Astrocyte (in vitro differentiated cells and primary cell): ENCODE results near the gene TENM4. TPM values are rescaled to one million over a fixed set of nuclear protein-coding genes. Genes with fewer than 3 reads are reported as not detected.

ENCODE experiments used
- DNase-seq: peaks from one replicate; pipeline ENCODE4 v3.0.0-alpha.2; 2010; ENCODE audit warnings: low read depth
- FAIRE-seq: peaks from 2 replicates; lab custom pipeline; 2011; peaks lifted over from hg19 to GRCh38; lab: Jason Lieb, UNC
- H2AFZ ChIP-seq: 2 replicates; pipeline ENCODE4 v1.6.0; 2012; ENCODE audit warnings: low read depth, low read length, inconsistent platforms
- H3K27ac ChIP-seq: 2 replicates; pipeline ENCODE4 v1.5.1; 2011; ENCODE audit warnings: low read depth, low read length, inconsistent platforms
- H3K27me3 ChIP-seq: 2 replicates; pipeline ENCODE4 v1.6.0; 2011; ENCODE audit warnings: low read length, inconsistent platforms; ENCODE audit not compliant: insufficient read depth
- H3K36me3 ChIP-seq: 2 replicates; pipeline ENCODE4 v1.5.1; 2011; ENCODE audit warnings: low read length, inconsistent platforms; ENCODE audit not compliant: insufficient read depth
- H3K4me1 ChIP-seq: 2 replicates; pipeline ENCODE4 v1.5.1; 2011; ENCODE audit warnings: low read length, inconsistent platforms; ENCODE audit not compliant: insufficient read depth
- H3K4me2 ChIP-seq: 2 replicates; pipeline ENCODE4 v1.6.0; 2012; ENCODE audit warnings: low read length, inconsistent platforms
- H3K4me3 ChIP-seq: 2 replicates; pipeline ENCODE4 v1.5.1; 2011; ENCODE audit warnings: low read depth, mild to moderate bottlenecking, low read length, inconsistent platforms; ENCODE audit not compliant: insufficient read depth
- H3K79me2 ChIP-seq: 2 replicates; pipeline ENCODE4 v1.6.0; 2012; ENCODE audit warnings: mild to moderate bottlenecking, low read length, inconsistent platforms; ENCODE audit not compliant: insufficient read depth
- H3K9ac ChIP-seq: 2 replicates; pipeline ENCODE4 v1.6.0; 2012; ENCODE audit warnings: mild to moderate bottlenecking, low read length, inconsistent platforms
- H3K9me3 ChIP-seq: 2 replicates; pipeline ENCODE4 v1.5.1; 2012; ENCODE audit warnings: low read depth, mild to moderate bottlenecking, low read length, inconsistent platforms; ENCODE audit not compliant: insufficient read depth
- H4K20me1 ChIP-seq: 2 replicates; pipeline ENCODE4 v1.6.0; 2012; ENCODE audit warnings: low read length, inconsistent platforms; ENCODE audit not compliant: insufficient read depth
- H3K27ac Mint-ChIP-seq: one replicate; pipeline ENCODE4 v1.8.0; 2021; ENCODE audit warnings: mild to moderate bottlenecking, mixed read lengths; ENCODE audit not compliant: unreplicated experiment
- H3K27me3 Mint-ChIP-seq: one replicate; pipeline ENCODE4 v1.8.0; 2021; ENCODE audit warnings: low read depth, mixed read lengths; ENCODE audit not compliant: unreplicated experiment
- H3K36me3 Mint-ChIP-seq: one replicate; pipeline ENCODE4 v1.8.0; 2021; ENCODE audit warnings: low read depth, mixed read lengths; ENCODE audit not compliant: unreplicated experiment
- H3K4me1 Mint-ChIP-seq: one replicate; pipeline ENCODE4 v1.8.0; 2021; ENCODE audit warnings: low read depth, mixed read lengths; ENCODE audit not compliant: unreplicated experiment
- H3K4me3 Mint-ChIP-seq: one replicate; pipeline ENCODE4 v1.8.0; 2021; ENCODE audit warnings: mild to moderate bottlenecking, moderate library complexity, mixed read lengths; ENCODE audit not compliant: unreplicated experiment
- H3K9me3 Mint-ChIP-seq: one replicate; pipeline ENCODE4 v1.8.0; 2021; ENCODE audit warnings: mild to moderate bottlenecking, mixed read lengths; ENCODE audit not compliant: unreplicated experiment
- CTCF ChIP-seq: IDR thresholded peaks from 2 replicates; pipeline ENCODE4 v1.5.1; 2011; ENCODE audit warnings: low read depth, mild to moderate bottlenecking, inconsistent platforms, low read length, moderate library complexity; ENCODE audit not compliant: insufficient read depth
- EZH2 ChIP-seq: IDR thresholded peaks from 2 replicates; pipeline ENCODE4 v1.6.1; 2012; ENCODE audit warnings: mild to moderate bottlenecking, low read length, inconsistent platforms; ENCODE audit not compliant: insufficient read depth
- total RNA-seq: library from RNA; stranded (reverse); gene quantifications from 2 replicates; pipeline ENCODE4 v1.2.1, GENCODE V29; 2021

TENM4 gene
- total RNA-seq, 1 donor from 2014 or later: 7.5 TPM

GRCh38 chr11:79179087-79179486 lies 261.7 kb downstream of the TENM4 start:
- H3K36me3 Mint-ChIP-seq: no peaks in the 10 kb centered on the region
- H3K27me3 Mint-ChIP-seq: peaks cover 8% of the 10 kb centered on the region
- no peak overlapping the region for H3K4me3 Mint-ChIP-seq
- H3K36me3 ChIP-seq: no peaks in the 10 kb centered on the region
- peaks cover 8% of the 10 kb centered on the region for H3K4me1 ChIP-seq
- no peaks in the 10 kb centered on the region for H3K27me3 ChIP-seq
- H3K9ac ChIP-seq: no peak overlapping the region
- TF ChIP-seq CTCF: no peak
- no peak for TF ChIP-seq EZH2
- H3K9me3 Mint-ChIP-seq: no peaks in the 10 kb centered on the region
- H3K4me3 ChIP-seq: no peak overlapping the region
- H2AFZ ChIP-seq: no peak overlapping the region
- peaks cover 8% of the 10 kb centered on the region for H3K4me1 Mint-ChIP-seq
- H3K9me3 ChIP-seq: no peaks in the 10 kb centered on the region
- DNase-seq (no peak), FAIRE-seq (no peak)
- H3K79me2 ChIP-seq: no peaks in the 10 kb centered on the region
- H3K27ac ChIP-seq: no peak overlapping the region
- H3K4me2 ChIP-seq: no peak overlapping the region
- no peaks in the 10 kb centered on the region for H4K20me1 ChIP-seq
- no peak overlapping the region for H3K27ac Mint-ChIP-seq

GRCh38 chr11:79174045-79175008 lies 266.5 kb downstream of the TENM4 start:
- Histone ChIP-seq H4K20me1 (no peaks in the 10 kb centered on the region), H3K36me3 (no peaks in the 10 kb centered on the region), H3K9ac (peak overlapping the region; percentile 37), H3K9me3 (no peaks in the 10 kb centered on the region), H3K4me3 (peak overlapping the region; percentile 15), H3K27ac (peak overlapping the region; percentile 9), H3K27me3 (no peaks in the 10 kb centered on the region), H3K4me2 (peak overlapping the region; percentile 76), H3K79me2 (no peaks in the 10 kb centered on the region), H2AFZ (no peak overlapping the region), H3K4me1 (peaks cover 18% of the 10 kb centered on the region)
- no peak for FAIRE-seq
- peak overlapping the region; percentile 85 for H3K27ac Mint-ChIP-seq
- no peak overlapping the region for H3K4me3 Mint-ChIP-seq
- no peak for TF ChIP-seq EZH2
- no peak for TF ChIP-seq CTCF
- peak; percentile 33 for DNase-seq
- H3K36me3 Mint-ChIP-seq: no peaks in the 10 kb centered on the region
- no peaks in the 10 kb centered on the region for H3K9me3 Mint-ChIP-seq
- peaks cover 8% of the 10 kb centered on the region for H3K27me3 Mint-ChIP-seq
- peaks cover 27% of the 10 kb centered on the region for H3K4me1 Mint-ChIP-seq

- peak overlapping the region; percentile 9 for H3K27ac ChIP-seq
Observed at GRCh38 chr11:79173615-79174014, 267.2 kb downstream of the TENM4 start.

More at GRCh38 chr11:79173615-79174014, 267.2 kb downstream of the TENM4 start:
- Mint-ChIP-seq H3K36me3 (no peaks in the 10 kb centered on the region), H3K4me3 (no peak overlapping the region), H3K27ac (peak overlapping the region; percentile 85), H3K27me3 (peaks cover 8% of the 10 kb centered on the region), H3K9me3 (no peaks in the 10 kb centered on the region), H3K4me1 (peaks cover 29% of the 10 kb centered on the region)
- Histone ChIP-seq H3K36me3 (no peaks in the 10 kb centered on the region), H3K79me2 (no peaks in the 10 kb centered on the region), H4K20me1 (no peaks in the 10 kb centered on the region), H3K27me3 (no peaks in the 10 kb centered on the region), H3K9ac (peak overlapping the region; percentile 37), H3K4me2 (peak overlapping the region; percentile 76), H3K4me1 (peaks cover 18% of the 10 kb centered on the region), H2AFZ (no peak overlapping the region), H3K9me3 (no peaks in the 10 kb centered on the region), H3K4me3 (peak overlapping the region; percentile 15)
- peak; percentile 85 for FAIRE-seq
- TF ChIP-seq EZH2: no peak
- no peak for TF ChIP-seq CTCF
- DNase-seq: peak; percentile 78
